SK-N-SH treated with all-trans-retinoic acid at 6 μM for 48 hours (cell line): ENCODE results near the gene LSM14A.

Source experiments
- ATAC-seq: fragments of 200-7000 bp; cut with Tn5 transposase; 3 replicates; pipeline ENCODE4 v1.9.1; 2020; ENCODE audit warnings: mild to moderate bottlenecking, moderate library complexity
- ARNTL ChIP-seq: fragments of 450-650 bp; formaldehyde crosslinking; IDR thresholded peaks from 2 replicates; pipeline ENCODE4 v1.5.0; 2020; ENCODE audit warnings: low read depth, mild to moderate bottlenecking, moderate library complexity, borderline replicate concordance
- BACH2 ChIP-seq: fragments of 250-450 bp; sonication (Bioruptor Pico); IDR thresholded peaks from 2 replicates; pipeline ENCODE4 v1.9.0; 2021; ENCODE audit warnings: mild to moderate bottlenecking, borderline replicate concordance
- CREB5 ChIP-seq: fragments of 250-450 bp; sonication (Bioruptor Pico); IDR thresholded peaks from 2 replicates; pipeline ENCODE4 v1.5.1; 2020; ENCODE audit warnings: low read depth, mild to moderate bottlenecking, moderate library complexity
- CSRNP3 ChIP-seq: fragments of 250-450 bp; sonication (Bioruptor Pico); IDR thresholded peaks from 2 replicates; pipeline ENCODE4 v1.5.1; 2021; ENCODE audit warnings: mild to moderate bottlenecking, moderate library complexity
- ESRRG ChIP-seq: fragments of 250-450 bp; sonication (Bioruptor Pico); IDR thresholded peaks from 2 replicates; pipeline ENCODE4 v1.6.1; 2021; ENCODE audit warnings: mild to moderate bottlenecking
- GLIS3 ChIP-seq: fragments of 250-450 bp; sonication (Bioruptor Pico); IDR thresholded peaks from 2 replicates; pipeline ENCODE4 v1.5.0; 2020; ENCODE audit warnings: mild to moderate bottlenecking, moderate library complexity
- ISL1 ChIP-seq: fragments of 250-450 bp; sonication (Bioruptor Pico); IDR thresholded peaks from 2 replicates; pipeline ENCODE4 v2.1.2; 2022; ENCODE audit warnings: mild to moderate bottlenecking, moderate library complexity
- OSR1 ChIP-seq: fragments of 250-450 bp; sonication (Bioruptor Pico); IDR thresholded peaks from 2 replicates; pipeline ENCODE4 v1.8.0; 2022; ENCODE audit warnings: moderate library complexity, mild to moderate bottlenecking, inconsistent platforms
- POU6F1 ChIP-seq: fragments of 250-450 bp; sonication (Bioruptor Pico); IDR thresholded peaks from 2 replicates; pipeline ENCODE4 v1.8.0; 2021; ENCODE audit warnings: low read depth, mild to moderate bottlenecking, moderate library complexity, borderline replicate concordance
- PPARA ChIP-seq: fragments of 250-450 bp; sonication (Bioruptor Pico); IDR thresholded peaks from 2 replicates; pipeline ENCODE4 v1.5.0; 2020; ENCODE audit warnings: mild to moderate bottlenecking, borderline replicate concordance
- RARB ChIP-seq: fragments of 250-450 bp; sonication (Bioruptor Pico); IDR thresholded peaks from 2 replicates; pipeline ENCODE4 v1.8.0; 2021; ENCODE audit warnings: mild to moderate bottlenecking, moderate library complexity
- SNAI2 ChIP-seq: fragments of 250-450 bp; sonication (Bioruptor Pico); IDR thresholded peaks from 2 replicates; pipeline ENCODE4 v1.5.0; 2020; ENCODE audit warnings: mild to moderate bottlenecking, moderate library complexity
- TCF4 ChIP-seq: fragments of 250-450 bp; sonication (Bioruptor Pico); IDR thresholded peaks from 2 replicates; pipeline ENCODE4 v1.8.0; 2021; ENCODE audit warnings: mild to moderate bottlenecking, moderate library complexity, borderline replicate concordance
- TOX ChIP-seq: fragments of 250-450 bp; sonication (Bioruptor Pico); IDR thresholded peaks from 2 replicates; pipeline ENCODE4 v1.8.0; 2021; ENCODE audit warnings: mild to moderate bottlenecking, moderate library complexity, borderline replicate concordance
- TSHZ2 ChIP-seq: fragments of 250-450 bp; sonication (Bioruptor Pico); IDR thresholded peaks from 2 replicates; pipeline ENCODE4 v1.5.0; 2020; ENCODE audit warnings: mild to moderate bottlenecking, moderate library complexity
- ZC3H10 ChIP-seq: fragments of 250-450 bp; sonication (Bioruptor Pico); IDR thresholded peaks from 2 replicates; pipeline ENCODE4 v1.5.1; 2021; ENCODE audit warnings: mild to moderate bottlenecking, moderate library complexity
- ZFP3 ChIP-seq: fragments of 250-450 bp; sonication (Bioruptor Pico); IDR thresholded peaks from 2 replicates; pipeline ENCODE4 v1.5.0; 2020; ENCODE audit warnings: mild to moderate bottlenecking, moderate library complexity
- ZFP30 ChIP-seq: fragments of 450-650 bp; formaldehyde crosslinking; IDR thresholded peaks from 2 replicates; pipeline ENCODE4 v1.5.0; 2022; ENCODE audit warnings: mild to moderate bottlenecking, moderate library complexity
- ZNF565 ChIP-seq: fragments of 450-650 bp; formaldehyde crosslinking; conservative IDR thresholded peaks from 2 replicates; pipeline ENCODE4 v1.5.0; 2020; ENCODE audit warnings: low read depth, mild to moderate bottlenecking, moderate library complexity
- ZNF70 ChIP-seq: fragments of 450-650 bp; formaldehyde crosslinking; IDR thresholded peaks from 2 replicates; pipeline ENCODE4 v1.5.0; 2020; ENCODE audit warnings: mild to moderate bottlenecking, moderate library complexity
- ZNF8 ChIP-seq: fragments of 450-650 bp; formaldehyde crosslinking; IDR thresholded peaks from 2 replicates; pipeline ENCODE4 v1.5.0; 2020; ENCODE audit warnings: mild to moderate bottlenecking, moderate library complexity

LSM14A gene

GRCh38 chr19:34254046-34254697 is 81.9 kb downstream of the LSM14A start, which contains the start of gene GARRE1:
Gene GARRE1 (plus strand): TSS chr19:34254554. CDS start chr19:34300474, 45,920 bp downstream.
- ATAC-seq = peak; percentile 88
- no peak for TF ChIP-seq PPARA (CRISPR knock-in tag)
- peak; percentile 55; the same call in 1 of the 2 replicates for TF ChIP-seq TSHZ2
- no peak for TF ChIP-seq ZC3H10 (CRISPR knock-in tag)
- TF ChIP-seq ZNF565 (CRISPR knock-in tag) = no peak

- TF ChIP-seq TSHZ2 (0 out of 2 replicates have a peak, but pooled peaks have one; percentile 12), POU6F1 (CRISPR knock-in tag) (no peak)
- peak; percentile 34 for ATAC-seq
Measured at GRCh38 chr19:34254698-34255432, 82.6 kb downstream of the LSM14A start.

GRCh38 chr19:34255546-34255945 is 83.2 kb downstream of the LSM14A start:
- no peak for ATAC-seq
- TF ChIP-seq PPARA (CRISPR knock-in tag) (no peak), TSHZ2 (no peak), ESRRG (no peak), TOX (CRISPR knock-in tag) (no peak), ZNF565 (CRISPR knock-in tag) (no peak), RARB (CRISPR knock-in tag) (no peak), ZFP3 (CRISPR knock-in tag) (no peak), BACH2 (no peak), SNAI2 (CRISPR knock-in tag) (no peak), CREB5 (no peak), ZNF70 (CRISPR knock-in tag) (no peak), CSRNP3 (CRISPR knock-in tag) (no peak), OSR1 (CRISPR knock-in tag) (no peak), TCF4 (CRISPR knock-in tag) (no peak), ZFP30 (CRISPR knock-in tag) (no peak), ISL1 (no peak), ZNF8 (CRISPR knock-in tag) (no peak), GLIS3 (CRISPR knock-in tag) (no peak), ARNTL (CRISPR knock-in tag) (no peak)
